ENCODE data around the gene PIGK. TPM values are rescaled to one million over a fixed set of nuclear protein-coding genes. Genes with fewer than 3 reads are reported as not detected.

Gene PIGK
- total RNA-seq: 10 to 100 TPM; 15.4 to 21.6 (median 19.9) TPM

GRCh38 chr1:77219166-77219887, at the start of gene PIGK:
Gene PIGK (minus strand): TSS chr1:77219430. CDS start chr1:77219402, 28 bp downstream.
- no peak for TF ChIP-seq CTCF (IDR thresholded peaks at IDR 0.05; ENCODE audit: low read depth)

- TF ChIP-seq CTCF (IDR thresholded peaks at IDR 0.05; ENCODE audit: low read depth): no peak
Observed at GRCh38 chr1:77267035-77267434, 47.8 kb upstream of the PIGK start.

- no peak for TF ChIP-seq CTCF (IDR thresholded peaks at IDR 0.05; ENCODE audit: low read depth)
Observed at GRCh38 chr1:77265180-77265579, 46.0 kb upstream of the PIGK start.

GRCh38 chr1:77263708-77264107, 44.5 kb upstream of the PIGK start:
- no peak for TF ChIP-seq CTCF (IDR thresholded peaks at IDR 0.05; ENCODE audit: low read depth)

- TF ChIP-seq CTCF (IDR thresholded peaks at IDR 0.05; ENCODE audit: low read depth): no peak
Observed at GRCh38 chr1:77253211-77253610, 34.0 kb upstream of the PIGK start.

- TF ChIP-seq CTCF (IDR thresholded peaks at IDR 0.05; ENCODE audit: low read depth): no peak
Observed at GRCh38 chr1:77250126-77250525, 30.9 kb upstream of the PIGK start.

- no peak for TF ChIP-seq CTCF (IDR thresholded peaks at IDR 0.05; ENCODE audit: low read depth)
Observed at GRCh38 chr1:77245830-77246229, 26.6 kb upstream of the PIGK start.

All from subcutaneous adipose tissue (tissue), 4 donors.